DOHH2 (cell line): ENCODE measurements around the gene FAP.

ENCODE experiments used
- CTCF ChIP-seq: fragments of 200-600 bp; sonication (generic); IDR thresholded peaks from one replicate; pipeline ENCODE4 v1.5.1; 2014; ENCODE audit warnings: antibody characterized with exemption, mild to moderate bottlenecking, low read depth, low read length; ENCODE audit not compliant: poor library complexity, severe bottlenecking
- EZH2phosphoT487 ChIP-seq: fragments of 200-600 bp; sonication (generic); IDR thresholded peaks from 2 replicates; pipeline ENCODE4 v1.6.1; 2017; ENCODE audit warnings: borderline replicate concordance, mild to moderate bottlenecking, antibody characterized with exemption, low read length, moderate library complexity, mixed read lengths

- no peak for TF ChIP-seq CTCF
- no peak for TF ChIP-seq EZH2phosphoT487
These were observed 115.8 kb downstream of the FAP start for GRCh38 chr2:162127422-162127821.
